NCI-H526 (cell line): ENCODE measurements around the gene SURF1.

Experiments
- DNase-seq, 2 experiments: peaks; one replicate each; lab custom pipeline; 2025; lab: John Stamatoyannopoulos, UW

SURF1 gene

DNA sequence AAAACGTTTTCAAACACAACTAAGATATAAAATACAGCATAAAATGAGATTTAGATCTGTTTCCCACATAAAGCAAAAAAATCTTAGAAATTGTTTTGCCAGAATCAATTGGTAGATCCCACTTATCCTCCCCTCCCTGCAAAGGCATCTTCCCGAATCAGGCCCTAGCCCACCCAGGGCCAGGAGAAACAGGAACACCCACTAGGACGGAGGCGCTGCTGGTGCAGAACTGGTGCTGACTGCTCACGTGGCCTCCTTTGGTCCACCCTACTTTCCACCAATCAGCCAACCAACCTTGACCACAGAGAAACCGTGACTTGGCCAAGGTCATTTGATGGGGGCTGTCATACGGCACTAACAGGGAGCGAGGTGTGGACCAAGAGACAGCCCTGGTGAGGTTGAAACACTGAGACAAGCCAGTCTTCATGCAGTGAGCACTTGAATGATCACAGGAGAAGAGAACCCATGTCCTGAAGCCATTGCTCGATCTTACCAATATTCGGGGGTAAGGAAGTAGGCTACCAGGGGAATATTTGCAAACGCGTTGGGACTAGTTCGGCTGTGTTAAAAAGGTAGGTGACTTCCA lies 5.3 kb upstream of the SURF1 start:
- no peak for DNase-seq

DNA sequence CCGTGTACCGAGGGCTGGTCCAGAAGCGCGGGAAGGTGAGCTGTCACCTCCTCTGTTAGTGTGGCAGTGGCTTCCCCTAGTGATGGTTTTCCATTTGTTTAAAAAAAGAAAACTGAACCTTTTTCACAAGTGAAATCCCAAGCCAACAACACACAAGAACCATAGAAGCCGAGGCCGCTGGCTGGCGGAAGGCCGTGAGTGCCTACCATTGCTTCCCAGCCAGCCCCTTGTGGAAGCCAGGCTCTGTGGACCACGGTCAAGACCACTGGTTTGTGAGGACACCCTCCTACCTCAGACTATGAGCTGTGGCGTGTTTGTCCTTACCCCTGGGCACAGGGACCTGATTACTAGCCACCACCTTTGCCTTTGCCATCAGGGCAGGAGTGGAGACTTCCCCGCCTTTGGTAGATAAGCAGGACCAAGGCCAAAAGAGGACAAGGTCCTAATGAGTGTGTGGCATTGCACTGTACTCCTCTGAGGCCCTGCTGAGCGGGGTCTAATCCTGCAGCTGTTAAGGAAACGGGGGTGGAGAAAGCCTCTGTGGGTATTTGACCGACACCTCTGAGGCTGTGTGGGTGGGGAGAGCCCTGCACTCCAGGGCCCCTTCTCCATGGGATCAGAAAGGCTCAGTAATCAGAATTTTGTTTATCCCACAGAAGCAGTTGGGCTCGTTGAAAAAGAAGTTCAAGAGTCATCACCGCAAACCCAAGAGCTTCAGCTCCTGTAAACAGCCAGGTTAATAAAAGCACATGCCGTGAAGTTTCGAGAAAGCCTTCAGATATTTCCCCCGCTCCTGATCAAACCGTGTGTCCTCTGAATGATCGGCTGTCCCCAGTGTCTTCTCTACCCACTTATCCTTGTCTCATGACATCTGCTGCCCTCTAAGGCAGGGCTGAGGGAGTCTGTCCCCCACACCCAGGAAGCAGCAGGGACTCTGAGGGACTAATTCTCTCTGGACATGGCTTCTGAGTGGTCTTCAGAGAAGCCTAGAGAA lies 4.4 kb upstream of the SURF1 start:
- DNase-seq, result no peak

DNA sequence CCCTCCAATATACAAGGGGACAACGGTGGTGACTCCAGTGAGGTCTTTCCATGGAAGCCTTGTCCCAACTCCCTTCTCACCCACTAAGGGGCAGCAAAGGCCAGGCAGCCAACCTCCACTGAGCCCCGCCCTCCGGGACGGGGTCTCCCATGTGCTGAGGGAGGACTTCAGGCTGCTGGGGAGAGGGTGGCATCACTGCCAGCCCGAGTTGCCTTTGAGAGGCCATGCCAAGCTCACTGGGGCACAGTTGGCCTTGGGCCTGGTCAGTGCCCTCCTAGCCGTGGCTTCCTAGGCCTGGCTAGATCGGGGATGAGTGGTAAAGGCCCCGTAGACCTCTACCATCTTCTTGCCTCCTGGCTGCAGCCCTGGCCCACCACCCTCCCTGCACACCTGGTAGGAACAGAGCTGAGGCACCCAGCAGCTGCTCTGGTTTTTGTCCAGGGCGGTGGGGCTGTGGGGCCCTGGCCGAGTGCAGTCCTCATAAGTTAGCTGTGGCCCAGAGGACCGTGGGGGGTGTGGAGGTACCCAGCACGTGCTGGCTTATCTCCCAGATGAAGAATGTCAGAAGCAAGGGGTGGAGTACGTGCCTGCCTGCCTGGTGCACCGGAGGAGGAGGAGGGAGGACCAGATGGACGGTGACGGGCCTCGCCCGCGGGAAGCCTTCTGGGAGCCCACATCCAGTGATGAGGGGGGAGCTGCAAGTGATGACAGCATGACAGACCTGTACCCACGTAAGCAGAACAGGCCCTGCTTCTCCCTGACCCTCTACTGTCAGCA lies 3.3 kb upstream of the SURF1 start:
- DNase-seq, result peak in 1 of 2 experiments; percentile 24

DNA sequence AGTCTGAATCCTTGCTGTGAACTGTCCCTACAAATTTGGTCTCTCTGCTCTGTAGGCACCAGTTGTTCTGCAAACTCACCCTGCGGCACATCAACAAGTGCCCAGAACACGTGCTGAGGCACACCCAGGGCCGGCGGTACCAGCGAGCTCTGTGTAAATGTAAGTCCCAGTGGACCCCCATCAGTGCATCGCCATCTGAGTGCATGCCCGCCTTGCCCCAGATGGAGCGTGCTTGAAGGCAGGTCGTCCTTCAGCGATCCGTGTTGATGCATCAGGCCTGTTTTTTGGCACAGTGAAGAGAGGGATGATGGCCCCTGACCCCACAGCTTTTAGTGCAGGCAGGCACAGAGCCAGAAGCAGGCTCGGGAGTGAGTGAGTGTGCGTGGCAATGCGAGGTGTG lies 1.4 kb upstream of the SURF1 start:
- DNase-seq, result no peak

DNA sequence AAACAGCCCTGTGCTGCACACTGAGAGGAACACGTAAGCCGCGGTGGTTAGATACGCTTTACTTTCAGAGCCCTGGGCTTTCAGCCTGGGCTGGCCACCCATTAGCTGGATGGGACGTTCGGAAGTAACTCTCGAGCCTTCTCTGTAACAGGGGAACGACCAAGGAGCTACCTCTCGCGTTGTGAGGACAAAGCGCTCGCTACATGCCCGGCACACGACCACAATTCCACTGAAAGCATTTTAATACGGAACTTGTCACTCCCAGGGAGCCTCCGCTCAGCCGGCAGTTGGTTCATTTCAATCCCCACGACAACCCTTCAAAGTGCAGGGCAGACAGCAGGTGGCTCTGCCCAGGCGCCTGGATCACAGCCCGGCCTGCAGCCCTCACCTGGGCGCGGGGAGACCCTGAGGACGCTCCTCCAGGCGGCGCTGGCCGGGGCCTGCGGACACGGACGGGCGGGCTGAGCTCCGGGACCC lies 368 bp downstream of the SURF1 start:
- no peak for DNase-seq

DNA sequence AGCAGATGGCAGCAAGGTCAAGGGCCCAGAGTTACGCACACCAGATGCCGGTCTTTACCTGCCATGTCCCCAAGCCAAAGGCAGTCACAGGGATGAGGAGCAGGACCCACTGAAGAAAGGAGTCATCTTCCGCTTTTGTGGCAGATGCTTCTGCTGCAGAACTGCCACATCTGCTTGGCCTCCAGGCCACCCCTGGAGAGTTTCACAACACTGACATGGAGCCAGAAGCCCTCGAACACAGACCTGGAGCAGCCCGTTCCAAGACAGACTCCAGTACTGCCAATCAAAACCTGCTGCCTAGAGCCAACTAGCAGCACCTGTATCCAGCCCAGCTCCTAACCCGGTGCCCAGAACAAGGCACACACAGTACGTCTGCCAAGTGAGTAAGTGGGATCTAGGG lies 1.5 kb downstream of the SURF1 start:
- DNase-seq, result no peak

DNA sequence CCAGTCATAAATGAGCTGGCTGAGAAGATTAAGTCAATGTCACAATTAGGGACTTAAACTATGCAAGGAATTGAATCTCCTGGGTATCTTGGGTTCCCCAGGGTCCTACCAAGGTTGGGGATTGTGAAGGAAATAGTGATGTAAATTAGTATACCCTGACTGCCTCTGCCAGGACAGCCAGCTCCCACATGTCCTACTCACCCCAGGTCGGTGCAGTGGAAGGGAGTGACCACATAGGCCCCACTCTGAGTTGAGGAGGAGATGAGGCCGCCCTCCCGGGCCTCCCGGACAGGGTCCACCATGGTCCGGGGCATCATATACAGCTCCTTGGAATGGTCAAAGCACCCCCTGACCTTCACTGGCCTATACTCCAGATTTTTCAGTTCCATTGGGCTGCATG lies 2.7 kb downstream of the SURF1 start:
- no peak for DNase-seq

DNA sequence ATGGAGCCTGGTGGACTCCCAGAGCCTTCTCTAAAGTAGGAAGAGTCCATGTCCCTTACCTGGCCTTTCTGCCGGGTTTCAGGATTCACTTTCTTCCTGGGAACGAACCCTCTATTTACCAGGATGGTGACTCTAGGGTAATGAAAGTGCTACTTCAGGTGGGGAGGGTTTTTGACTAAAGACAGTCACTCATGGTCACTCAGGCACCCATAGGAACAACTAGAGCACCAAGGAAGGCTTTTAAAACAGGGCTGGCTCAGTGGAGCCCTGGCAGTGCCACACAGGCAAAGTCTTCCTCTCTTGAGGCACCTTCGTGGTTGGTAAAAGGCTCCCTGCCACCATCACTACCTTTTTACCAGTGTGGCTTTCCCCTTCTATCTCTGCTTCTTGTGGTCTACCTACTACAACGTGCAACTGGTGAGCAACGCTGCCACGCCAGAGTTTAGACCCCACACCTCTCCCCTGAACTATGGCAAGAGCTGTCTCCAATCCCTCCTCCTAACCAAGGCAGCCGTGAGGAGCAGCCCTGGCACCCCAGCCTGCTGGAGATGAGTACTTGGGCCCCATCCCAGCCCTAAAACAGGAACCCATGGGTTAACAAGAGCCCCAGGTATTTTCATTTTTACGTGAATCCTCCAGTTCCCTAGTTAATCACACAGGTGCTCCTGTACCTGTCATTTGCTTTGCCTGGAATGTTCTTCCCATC lies 3.5 kb downstream of the SURF1 start:
- no peak for DNase-seq

DNA sequence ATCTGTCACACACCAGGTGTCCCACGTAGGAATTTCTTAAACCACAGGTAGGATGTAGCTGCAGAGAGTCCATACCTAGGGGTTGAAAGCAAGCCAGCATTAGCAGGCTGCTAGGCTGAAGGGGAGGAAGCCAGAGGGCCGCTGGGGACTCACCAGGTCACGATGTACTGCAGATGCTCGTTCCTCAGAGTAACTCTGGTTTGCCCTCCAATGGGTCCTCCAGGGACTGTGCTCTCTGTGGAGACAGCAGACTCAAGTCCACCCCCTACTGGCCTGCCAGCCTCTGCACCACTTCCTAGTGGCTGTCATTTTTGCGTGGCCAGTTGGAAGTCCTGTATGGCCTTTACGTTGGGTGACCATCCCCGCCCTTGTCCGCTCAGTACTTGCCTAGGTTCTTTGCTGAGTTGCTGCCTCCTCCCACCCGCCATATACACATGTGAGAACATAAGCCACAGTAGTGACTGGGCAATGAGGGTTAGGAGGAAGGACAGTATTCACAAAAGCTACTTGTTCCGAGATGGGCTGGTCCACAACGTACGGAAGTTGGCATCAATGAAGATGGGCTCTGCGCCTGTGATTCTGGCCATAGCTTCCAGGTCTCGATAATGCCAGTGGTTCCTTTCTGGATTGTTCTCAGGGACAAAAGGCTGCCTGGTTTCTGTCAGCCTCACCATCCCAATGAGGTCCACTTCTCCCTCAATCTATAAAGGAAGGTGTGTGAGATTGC lies 4.2 kb downstream of the SURF1 start:
- DNase-seq, result peak in 1 of 2 experiments; percentile 51

DNA sequence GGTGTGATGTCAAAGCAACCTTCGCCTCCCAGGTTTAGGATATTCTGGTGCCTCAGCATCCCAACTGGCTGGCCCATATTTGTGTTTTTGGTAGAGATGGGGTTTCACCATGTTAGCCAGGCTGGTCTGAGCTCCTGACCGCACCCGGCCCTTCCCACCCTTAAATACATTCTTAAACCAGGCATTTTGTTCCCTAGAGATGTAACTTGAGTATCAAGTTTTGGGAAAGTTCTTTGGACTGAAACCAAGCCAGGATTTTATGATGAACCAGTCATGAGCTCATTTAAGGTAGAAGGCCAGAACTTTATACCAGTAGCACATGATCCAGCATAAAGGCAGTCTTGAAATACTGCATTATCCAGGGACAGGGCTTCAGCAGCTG lies 4.8 kb downstream of the SURF1 start:
- DNase-seq, result no peak

DNA sequence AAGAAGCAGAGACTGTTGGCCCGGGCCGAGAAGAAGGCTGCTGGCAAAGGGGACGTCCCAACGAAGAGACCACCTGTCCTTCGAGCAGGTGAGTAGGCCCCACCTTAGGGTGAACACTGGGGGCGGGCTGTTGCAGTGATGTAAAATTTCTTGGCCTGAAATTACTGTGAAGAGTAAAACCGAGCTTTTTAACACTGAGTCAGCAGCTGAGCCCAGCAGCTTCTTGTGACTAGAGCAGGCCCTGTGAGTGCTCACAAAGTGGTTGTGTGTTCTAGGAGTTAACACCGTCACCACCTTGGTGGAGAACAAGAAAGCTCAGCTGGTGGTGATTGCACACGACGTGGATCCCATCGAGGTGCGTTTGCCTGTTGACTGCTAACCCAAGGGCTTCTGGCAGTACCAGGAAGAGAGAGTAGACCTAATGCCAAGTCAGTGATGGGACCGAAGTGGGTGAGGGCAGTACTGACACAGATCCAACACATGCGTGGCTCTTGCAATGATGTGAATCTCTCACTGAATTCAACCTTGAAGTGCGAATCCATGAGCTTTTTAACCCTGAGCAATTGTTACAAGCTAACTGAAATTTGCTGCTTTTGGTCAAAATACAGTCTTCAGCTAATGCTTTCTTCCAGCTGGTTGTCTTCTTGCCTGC lies 6.2 kb downstream of the SURF1 start:
- no peak for DNase-seq

DNA sequence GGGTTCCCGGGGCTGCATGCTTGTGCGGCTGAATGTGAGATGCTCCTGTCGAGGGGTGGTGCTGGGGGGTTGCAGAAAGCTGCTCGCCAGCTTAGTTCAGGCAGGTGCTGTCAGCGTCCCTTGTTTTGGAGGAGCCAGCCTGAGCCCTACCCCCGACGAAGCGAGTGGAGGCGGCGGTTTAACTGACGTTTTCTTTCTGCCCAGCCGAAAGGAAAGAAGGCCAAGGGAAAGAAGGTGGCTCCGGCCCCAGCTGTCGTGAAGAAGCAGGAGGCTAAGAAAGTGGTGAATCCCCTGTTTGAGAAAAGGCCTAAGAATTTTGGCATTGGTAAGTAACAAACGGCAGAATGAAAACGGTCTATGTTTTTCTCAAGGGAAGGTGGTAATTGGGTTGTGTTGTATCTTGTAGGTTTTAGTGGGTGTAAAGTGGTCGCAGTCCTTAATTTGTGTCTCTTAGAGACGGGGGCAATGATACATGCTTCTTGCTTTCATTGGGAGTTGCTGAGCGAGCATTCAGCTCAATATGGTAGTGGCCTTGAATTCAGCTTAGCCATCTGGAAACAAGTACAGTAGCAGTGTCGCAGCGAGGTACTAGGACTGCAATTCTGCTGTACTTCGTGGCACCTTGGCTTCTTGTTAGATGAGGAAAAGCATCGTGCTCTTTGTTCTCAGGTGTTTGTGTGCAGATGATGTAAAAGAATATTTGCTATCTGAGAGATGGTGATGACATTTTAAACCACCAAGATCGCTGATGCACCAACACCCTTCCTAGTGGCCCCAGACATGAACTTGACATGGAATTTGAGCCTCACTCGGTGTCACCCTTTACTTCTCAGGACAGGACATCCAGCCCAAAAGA lies 7.3 kb downstream of the SURF1 start:
- no peak for DNase-seq

DNA sequence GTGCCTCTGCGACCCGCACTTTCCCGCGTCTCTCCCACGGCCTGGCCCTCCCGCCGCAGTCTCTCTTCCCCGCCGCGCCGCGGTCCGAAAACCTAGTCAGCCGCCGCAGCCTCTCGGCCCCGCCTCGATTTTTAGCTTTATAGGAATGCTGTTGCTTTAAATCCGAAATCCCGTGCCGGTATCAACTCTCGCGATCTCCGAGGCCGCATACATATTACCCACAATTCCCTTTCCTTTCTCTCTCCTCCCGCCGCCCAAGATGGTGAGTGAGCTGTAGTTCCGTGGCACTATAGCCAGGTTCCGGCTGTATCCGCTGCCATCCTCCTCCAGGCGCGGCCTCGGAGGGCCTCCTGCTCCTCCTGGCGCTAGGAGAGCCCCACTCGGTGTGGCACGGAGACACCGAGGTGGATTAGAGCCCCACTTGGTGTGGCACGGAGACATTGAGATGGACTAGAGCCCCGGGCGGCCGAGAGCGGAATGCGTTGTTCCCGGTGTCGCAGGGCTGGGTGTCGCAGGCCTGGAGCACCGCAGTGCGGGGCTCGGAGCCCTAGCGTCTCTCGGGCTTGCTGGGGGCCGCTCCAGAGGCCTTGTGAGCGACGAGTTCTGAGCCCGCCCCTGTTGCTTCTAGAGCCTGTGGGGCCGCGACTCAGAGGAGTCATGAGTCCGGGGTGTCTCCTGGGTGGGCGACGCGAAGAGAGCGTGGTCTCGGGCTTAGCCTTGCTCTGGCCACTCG lies 8.1 kb downstream of the SURF1 start, which contains the start of the genes MED22 and RPL7A:
MED22 (minus strand) TSS at position 147 of the 733 bp plus-strand sequence. CDS start 1,469 bp downstream, outside the sequence.
RPL7A (plus strand) TSS at position 234 of the 733 bp plus-strand sequence; CDS start at position 260, 26 bp downstream.
- DNase-seq, result peak; percentile 82 to 92

DNA sequence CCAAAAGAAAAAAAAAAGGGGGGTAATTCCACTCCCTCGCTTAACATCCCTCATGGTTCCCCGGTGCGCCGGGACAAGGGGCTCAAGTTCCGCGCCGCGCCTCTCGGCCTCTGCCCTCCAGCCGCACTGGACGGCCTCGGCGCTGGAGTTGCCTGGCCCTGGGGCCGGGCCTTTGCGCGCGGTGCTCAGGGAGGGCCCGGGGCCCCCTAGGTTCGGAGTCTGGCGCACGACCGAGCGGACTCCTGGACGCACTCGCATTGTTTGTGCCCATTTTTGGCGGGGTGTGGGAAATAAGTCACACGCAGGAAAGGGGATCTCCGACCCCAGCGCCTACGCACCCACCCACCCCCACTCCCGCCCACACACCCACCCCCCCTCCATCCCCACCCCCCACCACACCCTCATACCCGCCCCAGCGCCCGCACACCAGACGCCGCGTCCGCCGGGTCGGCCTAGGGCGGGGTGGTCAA lies 8.7 kb downstream of the SURF1 start:
- DNase-seq, result peak in 1 of 2 experiments; percentile 30

DNA sequence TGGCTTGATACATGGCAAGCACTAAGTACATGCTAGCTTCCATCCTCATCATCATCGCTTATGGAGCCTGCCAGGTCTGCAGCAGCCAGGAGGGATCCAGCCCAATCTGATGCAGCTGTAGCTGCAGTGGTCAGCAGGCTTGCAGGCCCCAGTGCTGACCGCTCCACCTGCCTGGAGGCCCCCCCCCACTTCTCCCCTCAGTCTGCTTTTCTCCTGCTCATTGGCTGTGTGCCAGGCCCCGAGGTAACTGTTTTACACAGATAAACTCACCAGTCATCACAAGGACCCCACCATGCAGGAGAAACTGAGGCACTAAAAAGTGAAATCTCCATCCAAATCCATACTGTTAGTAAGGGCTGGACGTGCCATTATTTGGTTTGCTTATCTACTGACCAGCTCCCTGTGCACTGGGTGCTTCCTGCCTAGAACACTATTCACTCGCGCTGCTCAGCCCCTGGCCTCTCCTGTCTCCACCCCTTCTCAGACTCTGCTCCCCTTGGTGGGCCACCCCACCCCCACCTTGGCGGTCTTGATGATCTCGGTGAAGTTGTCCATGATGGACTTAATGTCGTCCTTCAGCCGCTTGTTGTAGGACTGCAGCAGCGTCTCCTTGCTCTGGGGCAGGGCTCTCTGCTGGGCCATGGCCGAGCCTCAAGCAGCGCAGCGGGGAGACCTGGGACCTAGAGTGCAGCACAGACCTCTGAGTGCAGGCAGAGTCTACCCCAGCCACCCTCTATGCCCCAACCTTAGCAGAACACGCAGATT lies 10.1 kb downstream of the SURF1 start:
- no peak for DNase-seq

DNA sequence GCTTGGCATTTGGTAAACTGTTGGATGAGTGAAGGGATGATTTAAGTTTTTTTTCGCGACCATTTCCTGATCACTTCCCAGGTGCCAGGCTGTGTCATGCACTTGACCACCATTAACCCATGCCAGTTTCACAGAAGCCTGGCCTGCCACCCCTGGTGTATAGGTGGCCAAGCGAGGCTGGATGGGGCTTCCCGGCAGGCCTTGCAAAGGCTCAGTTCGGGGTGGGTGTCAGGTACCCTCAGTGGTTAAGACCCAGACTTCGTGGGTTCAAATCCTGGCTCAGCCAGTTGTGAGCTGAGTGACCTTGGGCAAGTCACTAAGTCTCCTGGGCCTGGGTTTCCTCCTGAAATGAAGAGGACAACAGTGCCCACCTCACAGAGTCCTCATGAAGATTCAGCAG lies 10.7 kb downstream of the SURF1 start:
- no peak for DNase-seq

DNA sequence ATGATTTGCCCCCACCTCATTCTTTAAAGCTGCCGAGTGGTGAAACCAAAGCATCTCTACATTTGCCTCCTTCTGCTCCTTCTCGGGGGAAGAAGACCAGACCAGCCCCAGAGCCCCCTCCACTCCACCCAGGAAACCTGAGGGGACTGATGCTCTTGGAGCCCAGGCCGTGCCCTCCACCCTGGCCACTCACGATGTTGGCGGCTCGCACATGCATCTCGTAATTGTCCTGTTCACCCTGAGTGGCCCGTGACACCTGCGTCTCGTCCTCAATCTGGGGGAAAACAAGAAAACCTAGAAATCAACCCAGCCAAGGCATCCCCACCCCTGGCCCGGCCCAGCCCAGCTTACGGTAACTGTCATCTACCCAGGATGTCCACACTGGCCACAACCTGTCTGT lies 11.3 kb downstream of the SURF1 start:
- no peak for DNase-seq

DNA sequence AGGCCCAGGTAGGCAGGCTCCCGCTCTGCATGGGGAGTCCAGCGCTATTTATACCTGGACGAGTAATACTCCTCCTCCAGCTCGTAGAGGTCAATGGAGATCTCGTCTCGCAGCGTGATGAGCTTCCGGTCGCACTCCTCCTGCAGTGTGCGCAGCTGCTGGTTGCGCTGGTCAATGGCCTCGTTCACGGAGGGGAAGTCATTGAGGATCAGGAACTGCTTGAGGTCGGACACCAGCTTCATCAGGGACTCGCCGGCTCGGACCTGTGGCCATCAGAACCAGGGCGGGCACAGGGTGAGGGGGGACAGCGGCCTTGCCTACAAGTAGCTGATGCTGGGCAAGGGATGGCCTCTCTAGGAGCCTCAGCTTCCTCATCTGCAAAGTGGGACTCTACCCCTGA lies 12.2 kb downstream of the SURF1 start:
- no peak for DNase-seq
